ENCODE measurements around the gene GNAI3.

DNA sequence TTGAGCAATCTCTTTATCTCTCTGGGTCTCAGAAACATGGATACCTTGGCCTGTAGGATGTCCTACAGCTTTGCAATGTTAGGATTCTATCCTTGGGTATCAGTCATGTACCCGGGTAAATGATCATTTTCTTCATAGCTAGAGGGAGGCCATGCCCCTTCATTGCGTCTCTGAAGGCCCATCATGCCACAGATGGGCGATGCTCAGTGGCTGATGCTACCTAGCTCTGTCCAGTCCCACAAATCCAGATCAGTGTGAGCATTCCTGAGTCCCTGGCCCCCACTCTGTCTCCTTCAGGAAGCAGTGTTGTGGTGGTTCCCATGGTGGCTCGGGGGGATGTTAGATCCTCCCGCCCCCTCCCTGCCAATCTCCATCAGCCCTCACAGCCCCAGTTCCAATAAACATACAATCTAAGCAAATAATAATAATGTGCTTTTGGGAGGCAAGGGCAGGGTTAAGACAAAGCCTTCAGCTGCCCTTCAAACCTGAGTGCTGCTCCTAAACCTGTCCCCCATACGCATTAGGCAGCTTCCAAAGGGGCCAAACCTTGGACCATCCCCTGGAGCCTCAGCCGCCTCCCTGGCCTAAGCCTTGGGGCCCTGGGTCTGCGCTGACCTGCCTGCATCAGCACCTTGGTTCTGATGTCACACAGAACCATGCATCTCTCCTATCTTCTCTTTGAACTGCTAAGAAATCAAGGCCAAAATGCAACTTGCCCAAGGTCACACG, 9.4 kb upstream of the GNAI3 start:
- TF ChIP-seq, protein P1, sequence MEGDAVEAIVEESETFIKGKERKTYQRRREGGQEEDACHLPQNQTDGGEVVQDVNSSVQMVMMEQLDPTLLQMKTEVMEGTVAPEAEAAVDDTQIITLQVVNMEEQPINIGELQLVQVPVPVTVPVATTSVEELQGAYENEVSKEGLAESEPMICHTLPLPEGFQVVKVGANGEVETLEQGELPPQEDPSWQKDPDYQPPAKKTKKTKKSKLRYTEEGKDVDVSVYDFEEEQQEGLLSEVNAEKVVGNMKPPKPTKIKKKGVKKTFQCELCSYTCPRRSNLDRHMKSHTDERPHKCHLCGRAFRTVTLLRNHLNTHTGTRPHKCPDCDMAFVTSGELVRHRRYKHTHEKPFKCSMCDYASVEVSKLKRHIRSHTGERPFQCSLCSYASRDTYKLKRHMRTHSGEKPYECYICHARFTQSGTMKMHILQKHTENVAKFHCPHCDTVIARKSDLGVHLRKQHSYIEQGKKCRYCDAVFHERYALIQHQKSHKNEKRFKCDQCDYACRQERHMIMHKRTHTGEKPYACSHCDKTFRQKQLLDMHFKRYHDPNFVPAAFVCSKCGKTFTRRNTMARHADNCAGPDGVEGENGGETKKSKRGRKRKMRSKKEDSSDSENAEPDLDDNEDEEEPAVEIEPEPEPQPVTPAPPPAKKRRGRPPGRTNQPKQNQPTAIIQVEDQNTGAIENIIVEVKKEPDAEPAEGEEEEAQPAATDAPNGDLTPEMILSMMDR (IDR thresholded peaks at IDR 0.05; ENCODE audit: poor library complexity, severe bottlenecking): no peak
- TF ChIP-seq REST (IDR thresholded peaks at IDR 0.05; ENCODE audit: borderline replicate concordance) (no peak), EZH2 (IDR thresholded peaks at IDR 0.05; ENCODE audit: borderline replicate concordance, insufficient read depth, low read length, poor library complexity, severe bottlenecking) (no peak), POLR2AphosphoS5 (IDR thresholded peaks at IDR 0.05) (no peak), TAF1 (IDR thresholded peaks at IDR 0.05; ENCODE audit: low read depth) (no peak), SMC3 (conservative IDR thresholded peaks at IDR 0.05; ENCODE audit: poor library complexity) (no peak), RAD21 (conservative IDR thresholded peaks at IDR 0.05) (no peak)

Measured in neural cell (in vitro differentiated cells).